Midbrain (tissue), 1 donor: ENCODE measurements around the gene FGL2.
"Not testable (repeated sequence)": the region's sequence is repeated elsewhere in the genome, so short reads cannot be mapped to it uniquely, and the experiment has no call there.

ENCODE experiments used
- DNase-seq: peaks from one replicate; lab custom pipeline; 2025; lab: John Stamatoyannopoulos, UW

The FGL2 gene

GRCh38 chr7:77209479-77210139, 10.0 kb upstream of the FGL2 start:
- no peak for DNase-seq

GRCh38 chr7:77208416-77208815, 8.8 kb upstream of the FGL2 start:
- no peak for DNase-seq

DNA sequence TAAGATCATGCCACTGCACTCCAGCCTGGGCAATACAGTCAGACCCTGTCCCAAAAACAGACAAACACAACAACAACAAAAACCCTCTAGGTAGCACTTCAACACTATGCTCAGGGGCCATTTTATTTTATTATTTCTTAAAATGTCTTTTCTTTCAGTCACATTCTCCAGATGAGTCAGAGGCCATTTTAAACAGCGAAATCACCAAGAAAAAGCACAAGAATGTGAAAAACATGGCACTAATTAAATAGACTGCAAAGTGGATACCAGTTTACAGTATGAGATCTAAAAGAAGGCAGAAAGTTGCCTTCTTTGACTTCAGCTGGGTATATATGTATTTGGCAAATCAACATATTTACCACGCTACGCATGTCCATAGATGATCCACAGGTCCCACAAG, 6.1 kb upstream of the FGL2 start:
- DNase-seq = no peak

GRCh38 chr7:77202481-77202976, 2.9 kb upstream of the FGL2 start:
- DNase-seq = no peak

GRCh38 chr7:77200542-77200941, 923 bp upstream of the FGL2 start:
- DNase-seq = no peak

GRCh38 chr7:77197141-77197540, 2.5 kb downstream of the FGL2 start:
- DNase-seq = no peak

- no peak for DNase-seq
These were observed 10.7 kb downstream of the FGL2 start for GRCh38 chr7:77188731-77189437.

DNA sequence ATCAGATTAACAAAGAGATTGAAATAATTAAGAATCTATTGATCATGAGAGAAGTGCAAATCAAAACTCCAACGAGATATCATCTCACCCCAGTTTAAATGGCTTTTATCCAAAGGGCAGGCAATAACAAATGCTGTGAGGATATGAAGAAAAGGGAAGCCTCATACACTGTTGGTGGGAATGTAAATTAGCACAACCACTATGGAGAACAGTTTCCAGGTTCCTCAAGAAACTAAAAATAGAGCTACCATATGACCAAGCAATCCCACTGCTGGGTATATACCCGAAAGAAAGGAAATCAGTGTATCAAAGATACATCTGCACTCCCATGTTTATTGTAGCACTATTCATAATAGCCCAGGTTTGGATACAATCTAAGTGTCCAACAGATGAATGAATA, 13.8 kb downstream of the FGL2 start:
- DNase-seq = no peak

DNA sequence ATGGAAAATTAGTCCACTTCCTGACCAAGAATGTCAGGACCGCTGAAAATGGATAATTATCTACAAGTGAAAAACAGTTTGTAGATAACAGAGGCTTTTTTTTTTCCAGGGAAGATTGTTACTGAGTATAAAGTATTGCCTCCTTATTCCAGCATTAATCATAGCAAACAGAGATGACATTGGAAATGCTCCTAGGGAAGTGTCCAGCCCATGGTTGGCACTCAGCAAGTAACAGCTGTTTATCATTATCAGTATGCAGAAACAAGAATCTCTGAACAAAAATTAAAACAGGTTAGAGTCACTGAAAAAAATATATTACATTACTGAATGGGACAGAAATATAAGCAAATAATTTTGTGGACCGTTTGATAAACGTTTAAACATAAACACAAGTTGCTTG, 14.6 kb downstream of the FGL2 start:
- no peak for DNase-seq

DNA sequence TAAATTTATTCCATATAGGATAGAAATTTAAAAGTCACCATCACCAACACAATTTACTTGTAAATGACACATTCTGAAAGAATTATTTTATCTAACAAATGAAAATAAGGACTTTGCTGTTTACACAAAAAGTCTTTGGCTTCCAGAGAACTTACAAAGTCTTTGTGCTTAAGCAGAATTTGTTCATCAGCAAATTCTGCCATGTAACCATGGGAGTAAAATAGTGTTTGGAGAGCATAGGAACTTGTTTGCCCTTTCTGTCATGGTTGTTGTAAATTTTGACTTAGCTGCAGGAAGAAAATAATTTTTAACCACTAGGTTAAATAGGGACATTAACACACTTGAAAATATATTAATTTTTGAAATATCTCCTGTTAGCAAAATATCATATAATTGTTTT, 15.2 kb downstream of the FGL2 start:
- no peak for DNase-seq

- DNase-seq = no peak
These were observed 17.4 kb downstream of the FGL2 start for GRCh38 chr7:77182261-77182660.

GRCh38 chr7:77181734-77182133, 17.9 kb downstream of the FGL2 start:
- DNase-seq = no peak

DNA sequence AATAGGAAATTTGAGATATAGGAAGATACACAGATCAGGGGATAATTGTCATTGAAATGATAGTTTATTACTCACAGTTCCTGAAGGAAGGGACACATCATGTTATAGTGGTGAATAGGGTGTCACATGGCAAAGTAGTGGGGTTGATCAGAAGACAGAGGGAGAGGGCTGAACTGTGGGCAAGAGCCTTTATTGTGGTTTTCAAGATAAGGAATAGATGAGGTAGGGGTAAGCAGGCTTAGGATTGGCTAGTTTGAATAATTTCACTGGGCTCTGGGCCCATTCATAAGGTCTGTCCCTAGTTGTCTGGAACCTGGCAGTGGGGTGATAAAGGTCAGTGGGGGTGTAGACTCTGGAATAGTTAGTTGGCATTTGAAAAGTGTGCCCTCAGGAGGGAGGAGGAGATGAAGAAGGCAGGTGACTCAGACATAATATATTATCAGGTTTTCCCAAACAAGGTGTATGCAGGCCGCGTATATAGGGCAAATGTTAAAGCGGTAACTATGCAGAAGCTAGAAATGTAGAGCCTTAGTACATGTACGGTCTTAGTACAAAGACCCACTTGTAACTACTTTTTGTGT, 18.5 kb downstream of the FGL2 start:
- DNase-seq = no peak

DNA sequence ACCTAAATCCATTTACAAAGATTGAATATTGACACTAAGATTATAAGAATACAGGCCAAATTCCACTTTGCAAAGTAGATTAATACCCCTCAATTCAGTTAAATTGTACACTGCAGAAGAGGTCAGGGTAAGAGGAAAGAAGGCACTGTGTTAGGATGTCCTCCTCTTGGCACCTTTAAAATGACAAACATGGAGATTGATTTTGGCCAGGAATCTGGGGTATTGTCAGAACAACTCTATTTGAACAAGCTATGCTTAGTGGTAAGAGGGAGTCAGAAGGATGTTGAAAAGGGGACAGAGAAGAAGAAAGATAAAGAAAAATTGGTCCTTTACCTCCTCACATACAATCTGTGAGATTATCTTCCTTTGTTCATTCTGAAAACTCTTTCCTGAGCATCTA, 21.6 kb downstream of the FGL2 start:
- not testable (repeated sequence) for DNase-seq

DNA sequence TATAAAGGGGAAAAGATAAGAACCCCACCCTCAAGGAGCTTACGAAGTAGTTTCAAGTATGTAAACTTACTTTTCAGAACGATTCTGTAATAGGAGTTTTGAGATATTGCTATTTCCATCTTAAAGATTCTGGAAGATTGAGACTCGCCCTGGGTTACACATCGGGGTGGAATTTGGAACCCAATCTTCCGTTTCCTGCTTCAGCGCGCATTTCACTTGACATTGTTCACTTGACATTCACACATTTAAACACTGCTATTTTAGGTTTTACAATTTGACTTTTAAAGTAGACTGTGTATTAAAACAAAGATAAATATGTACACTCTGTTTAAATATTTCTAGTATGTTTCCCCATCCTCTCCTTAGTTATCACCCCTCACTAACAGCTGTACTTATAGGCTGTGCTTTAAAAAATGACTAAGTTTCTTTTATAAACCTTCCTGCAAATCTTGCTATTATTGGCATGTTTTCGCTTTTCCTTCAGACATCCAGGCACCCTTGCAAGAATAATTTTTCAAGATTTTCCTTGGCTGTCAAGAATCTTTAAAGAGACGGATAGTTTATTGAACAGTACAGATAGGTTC, 22.2 kb downstream of the FGL2 start:
- DNase-seq = not testable (repeated sequence)

- not testable (repeated sequence) for DNase-seq
These were observed 24.3 kb downstream of the FGL2 start for GRCh38 chr7:77175274-77175800.

DNA sequence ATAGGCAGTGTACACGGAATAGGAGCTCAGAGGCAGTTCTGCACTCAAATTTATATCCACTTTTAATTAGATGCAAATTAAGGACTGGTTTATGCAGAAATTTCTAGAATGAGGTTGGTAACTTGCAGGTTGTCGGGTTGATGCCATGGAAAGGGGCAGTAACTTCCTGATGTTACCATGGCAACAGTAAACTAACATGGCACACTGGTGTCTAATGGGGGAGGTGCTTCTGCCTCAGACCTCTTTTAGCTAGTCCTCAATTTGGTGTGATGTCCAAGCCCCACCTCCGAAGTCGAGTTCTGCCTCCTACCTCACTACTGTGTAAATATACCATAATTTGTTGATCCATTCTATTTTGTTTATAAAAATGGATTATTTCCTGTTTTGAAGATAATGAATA, 25.2 kb downstream of the FGL2 start:
- DNase-seq = not testable (repeated sequence)

- not testable (repeated sequence) for DNase-seq
These were observed 27.0 kb downstream of the FGL2 start for GRCh38 chr7:77172437-77173172.

DNA sequence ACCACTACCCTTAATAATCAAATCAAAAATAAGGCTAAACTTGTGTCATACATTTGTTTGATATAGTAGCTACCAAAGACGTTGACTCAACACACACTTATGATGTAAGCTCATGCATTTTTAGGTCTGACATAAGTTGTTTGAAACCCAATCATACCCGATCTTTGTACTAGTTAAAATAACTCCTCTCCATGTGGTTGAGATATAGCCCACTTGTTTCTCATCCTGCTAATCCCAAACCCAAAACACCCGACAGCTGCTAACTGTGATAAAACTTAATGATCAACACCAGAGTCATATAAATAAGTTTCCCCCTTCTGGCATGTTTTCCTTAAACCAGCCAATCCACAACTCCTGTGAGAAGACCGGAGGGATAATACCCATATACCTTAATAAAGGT, 28.5 kb downstream of the FGL2 start:
- DNase-seq = not testable (repeated sequence)

- DNase-seq = no peak
These were observed 42.2 kb downstream of the FGL2 start for GRCh38 chr7:77157446-77157845.

DNA sequence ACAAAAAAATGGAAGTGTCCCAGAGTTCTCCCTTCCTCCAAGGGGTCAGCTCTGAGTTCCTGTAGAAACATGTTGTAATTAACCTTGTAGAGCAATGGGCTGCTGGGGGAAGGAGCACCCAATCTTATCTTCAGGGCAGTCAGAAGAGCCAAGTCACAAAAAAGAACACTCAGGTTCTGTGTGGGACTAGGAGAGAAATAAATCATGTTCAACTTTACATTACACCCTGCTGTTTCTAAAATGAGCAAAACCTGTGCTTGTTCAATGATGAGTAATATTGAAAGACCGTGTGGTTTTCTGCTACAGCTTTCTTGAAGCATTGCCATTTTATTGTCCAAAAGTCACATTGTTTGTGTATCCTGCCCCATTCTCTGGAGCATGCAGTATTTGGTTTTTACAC, 42.6 kb downstream of the FGL2 start:
- DNase-seq = not testable (repeated sequence)
